Tibial nerve (tissue), 4 donors: ENCODE results near the gene NMT1. TPM values are rescaled to one million over a fixed set of nuclear protein-coding genes. Genes with fewer than 3 reads are reported as not detected.

Experiments used
- DNase-seq, 2 donors: peaks; one replicate each; pipeline ENCODE4 v3.0.0-alpha.2; 2019; ENCODE audit warnings: low spot score in 2 of 2
- H3K27ac ChIP-seq, 4 donors: fragments of 200-600 bp; sonication (generic) in 3 of 4; one replicate each; pipeline ENCODE4 v1.5.1; 2017 to 2019; ENCODE audit warnings: mild to moderate bottlenecking in 1 of 4
- H3K27me3 ChIP-seq, 2 donors: fragments of 200-600 bp; sonication (generic) in 1 of 2; one replicate each; pipeline versions ENCODE4 v1.5.1 to v1.6.0; 2017 to 2019
- H3K36me3 ChIP-seq, 3 donors: fragments of 200-600 bp; sonication (generic); one replicate each; pipeline ENCODE4 v1.5.1; 2018 to 2019
- H3K4me1 ChIP-seq, 4 donors: fragments of 200-600 bp; sonication (generic) in 3 of 4; one replicate each; pipeline ENCODE4 v1.5.1; 2017 to 2019
- H3K4me3 ChIP-seq, 4 donors: fragments of 200-600 bp; sonication (generic) in 3 of 4; one replicate each; pipeline ENCODE4 v1.5.1; 2017 to 2019; ENCODE audit warnings: mild to moderate bottlenecking in 1 of 4, moderate library complexity in 1 of 4
- H3K9me3 ChIP-seq, 4 donors: fragments of 200-600 bp; sonication (generic) in 3 of 4; one replicate each; pipeline ENCODE4 v1.5.1; 2017 to 2019
- EP300 ChIP-seq, 2 donors: sonication (generic); formaldehyde crosslinking; IDR thresholded peaks; one replicate each; pipeline ENCODE4 v1.6.1; 2017; ENCODE audit warnings: antibody characterized with exemption in 2 of 2, mild to moderate bottlenecking in 1 of 2
- POLR2A ChIP-seq, 2 donors: fragments of 450-650 bp; IDR thresholded peaks; one replicate each; pipeline ENCODE4 v1.6.1; 2017; ENCODE audit warnings: antibody characterized with exemption in 2 of 2, mild to moderate bottlenecking in 2 of 2, moderate library complexity in 2 of 2
- WGBS, 2 donors: methylation state at CpG; one replicate each; pipeline ENCODE4 v1.1.5; 2018; 5-methylcytosine and 5-hydroxymethylcytosine counted together
- total RNA-seq, 4 donors: library from RNA; depleted of rRNA; stranded (reverse); fragments of >200 nt; gene quantifications; one replicate each; pipeline ENCODE4 v1.1.0, GENCODE V29; 2016
- TF ChIP-seq, protein P1 (sequence below), 5 experiments: fragments of 200-600 bp in 3 of 5; fragments of 450-650 bp in 2 of 5; sonication (generic) in 3 of 5; IDR thresholded peaks; one replicate each; pipeline ENCODE4 v1.5.1; 2016 to 2019; ENCODE audit warnings: antibody characterized with exemption in 5 of 5, mild to moderate bottlenecking in 3 of 5, moderate library complexity in 2 of 5

NMT1 gene
- total RNA-seq, 4 donors from 2014 or later, result 63.2 to 97.9 (median 80.1) TPM

DNA sequence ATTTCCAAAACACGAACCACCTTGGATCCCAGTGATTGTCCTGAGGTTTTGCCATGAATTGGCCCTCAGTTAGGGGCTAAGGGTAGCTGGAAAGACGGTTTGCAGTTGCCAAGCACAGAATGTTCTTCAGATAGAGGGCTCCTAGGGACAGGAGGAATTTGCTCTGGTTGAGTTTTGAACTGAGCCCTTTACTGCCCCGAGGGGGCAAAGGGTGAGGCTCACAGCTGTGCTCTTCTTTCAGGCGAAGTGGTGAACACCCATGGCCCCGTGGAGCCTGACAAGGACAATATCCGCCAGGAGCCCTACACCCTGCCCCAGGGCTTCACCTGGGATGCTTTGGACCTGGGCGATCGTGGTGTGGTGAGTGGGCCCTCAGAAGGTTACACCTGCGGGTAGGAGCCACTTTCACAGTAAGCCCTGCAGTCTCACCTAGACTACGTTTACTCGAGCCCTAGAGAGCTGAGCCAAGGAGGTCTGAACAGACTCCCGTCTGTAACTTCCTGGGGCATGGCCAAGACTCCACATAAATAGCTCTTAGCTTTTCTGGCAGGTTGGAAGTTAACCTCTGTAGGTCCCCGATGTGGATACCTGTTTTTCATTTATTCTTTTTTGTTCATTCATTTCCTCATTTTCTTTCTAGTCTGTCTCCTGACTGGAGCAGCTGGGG lies 32.5 kb downstream of the NMT1 start:
- peak; percentile 58 to 65 for DNase-seq
- WGBS, 2 donors, result 33 to 40% methylated on average over 13 of the region's 13 CpGs
- TF ChIP-seq, protein P1, sequence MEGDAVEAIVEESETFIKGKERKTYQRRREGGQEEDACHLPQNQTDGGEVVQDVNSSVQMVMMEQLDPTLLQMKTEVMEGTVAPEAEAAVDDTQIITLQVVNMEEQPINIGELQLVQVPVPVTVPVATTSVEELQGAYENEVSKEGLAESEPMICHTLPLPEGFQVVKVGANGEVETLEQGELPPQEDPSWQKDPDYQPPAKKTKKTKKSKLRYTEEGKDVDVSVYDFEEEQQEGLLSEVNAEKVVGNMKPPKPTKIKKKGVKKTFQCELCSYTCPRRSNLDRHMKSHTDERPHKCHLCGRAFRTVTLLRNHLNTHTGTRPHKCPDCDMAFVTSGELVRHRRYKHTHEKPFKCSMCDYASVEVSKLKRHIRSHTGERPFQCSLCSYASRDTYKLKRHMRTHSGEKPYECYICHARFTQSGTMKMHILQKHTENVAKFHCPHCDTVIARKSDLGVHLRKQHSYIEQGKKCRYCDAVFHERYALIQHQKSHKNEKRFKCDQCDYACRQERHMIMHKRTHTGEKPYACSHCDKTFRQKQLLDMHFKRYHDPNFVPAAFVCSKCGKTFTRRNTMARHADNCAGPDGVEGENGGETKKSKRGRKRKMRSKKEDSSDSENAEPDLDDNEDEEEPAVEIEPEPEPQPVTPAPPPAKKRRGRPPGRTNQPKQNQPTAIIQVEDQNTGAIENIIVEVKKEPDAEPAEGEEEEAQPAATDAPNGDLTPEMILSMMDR (IDR thresholded peaks at IDR 0.05), result no peak
- TF ChIP-seq POLR2A (IDR thresholded peaks at IDR 0.05) (no peak), EP300 (IDR thresholded peaks at IDR 0.05) (peak in 1 of 2 donors; percentile 92)
- H3K9me3 ChIP-seq, result no peaks in the 10 kb centered on the region
- peaks cover 0 to 78% (median 39%) of the 10 kb centered on the region in 4 donors for H3K4me1 ChIP-seq
- H3K27me3 ChIP-seq, result no peaks in the 10 kb centered on the region
- peaks cover 2 to 87% (median 31%) of the 10 kb centered on the region in 3 donors for H3K36me3 ChIP-seq
- no peak overlapping the region for H3K4me3 ChIP-seq
- peak overlapping the region; percentile 66 to 95 (median 86) for H3K27ac ChIP-seq

DNA sequence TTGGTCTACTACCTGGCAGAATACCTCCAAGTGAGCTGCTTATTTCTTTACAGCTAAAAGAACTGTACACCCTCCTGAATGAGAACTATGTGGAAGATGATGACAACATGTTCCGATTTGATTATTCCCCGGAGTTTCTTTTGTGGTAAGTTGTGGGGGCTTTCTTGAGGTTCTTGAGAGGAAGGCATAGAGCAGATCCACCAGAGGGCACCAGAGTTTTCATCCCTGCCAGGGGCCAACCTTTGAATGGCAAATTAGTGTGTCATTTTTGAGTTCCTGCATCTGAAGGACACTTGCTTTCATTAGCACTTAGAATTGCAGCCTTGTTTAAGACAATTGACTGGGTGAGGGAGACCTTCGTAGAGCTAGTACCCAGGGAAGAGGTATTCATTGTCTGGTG lies 35.0 kb downstream of the NMT1 start:
- peak overlapping the region in 2 of 4 donors; percentile 91 to 95 for H3K27ac ChIP-seq
- WGBS, 2 donors, result 54 to 68% methylated on average over 3 of the region's 3 CpGs
- TF ChIP-seq, protein P1 (IDR thresholded peaks at IDR 0.05), result peak; percentile 30 to 34 (median 31)
- TF ChIP-seq POLR2A (IDR thresholded peaks at IDR 0.05), result no peak
- no peak for DNase-seq
- no peaks in the 10 kb centered on the region for H3K27me3 ChIP-seq
- no peak overlapping the region for H3K4me3 ChIP-seq
- peaks cover 0 to 83% (median 38%) of the 10 kb centered on the region in 3 donors for H3K36me3 ChIP-seq
- H3K9me3 ChIP-seq, result no peaks in the 10 kb centered on the region
- H3K4me1 ChIP-seq, result peaks cover 0 to 81% (median 41%) of the 10 kb centered on the region in 4 donors

DNA sequence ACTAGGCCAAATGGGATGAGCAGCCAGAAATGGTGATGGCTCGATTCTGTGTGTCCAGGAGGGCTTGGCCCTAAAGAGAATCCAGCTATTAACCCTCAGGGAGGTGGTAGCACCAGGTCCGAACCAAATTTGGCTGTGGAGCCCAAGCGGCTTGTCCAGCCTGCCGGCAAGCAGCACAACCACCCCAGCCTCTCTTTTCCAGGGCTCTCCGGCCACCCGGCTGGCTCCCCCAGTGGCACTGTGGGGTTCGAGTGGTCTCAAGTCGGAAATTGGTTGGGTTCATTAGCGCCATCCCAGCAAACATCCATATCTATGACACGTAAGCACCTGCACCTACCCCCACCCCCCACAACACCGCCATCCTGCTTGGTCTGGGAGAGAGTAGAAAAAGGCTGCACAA lies 35.8 kb downstream of the NMT1 start:
- H3K27me3 ChIP-seq, result no peaks in the 10 kb centered on the region
- WGBS, 2 donors, result 94 to 96% methylated on average over 11 of the region's 11 CpGs

DNA sequence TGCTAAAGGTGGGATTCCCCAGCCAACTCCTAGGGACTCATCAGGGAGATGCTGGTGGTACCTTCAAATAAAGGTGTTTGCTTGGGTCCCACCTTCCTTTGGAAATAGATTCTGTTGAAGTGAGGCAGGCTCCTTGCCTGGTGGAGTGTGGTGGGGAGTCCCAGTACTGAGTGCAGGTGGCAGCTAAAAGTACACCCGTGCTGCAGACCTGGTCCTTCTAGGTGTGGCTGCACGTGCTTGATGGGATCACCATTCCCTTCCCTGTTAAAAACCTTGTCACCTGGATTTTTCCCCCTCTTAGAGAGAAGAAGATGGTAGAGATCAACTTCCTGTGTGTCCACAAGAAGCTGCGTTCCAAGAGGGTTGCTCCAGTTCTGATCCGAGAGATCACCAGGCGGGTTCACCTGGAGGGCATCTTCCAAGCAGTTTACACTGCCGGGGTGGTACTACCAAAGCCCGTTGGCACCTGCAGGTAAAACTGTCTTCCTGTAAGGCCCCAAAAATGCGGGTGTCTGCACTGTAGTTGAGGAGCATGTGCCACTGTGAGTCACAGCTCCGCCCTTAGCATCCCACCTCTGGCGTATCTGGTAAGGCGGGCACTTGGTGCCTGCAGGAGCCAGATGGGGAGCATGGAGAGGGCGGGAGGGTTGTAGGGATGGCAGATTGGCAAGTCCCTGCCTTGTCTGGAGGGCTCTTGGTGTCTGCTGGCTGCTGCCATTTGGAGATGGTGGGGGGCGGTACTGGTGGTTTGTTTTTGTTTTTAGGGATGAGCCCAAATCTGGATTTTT lies 37.2 kb downstream of the NMT1 start:
- no peak for DNase-seq
- H3K9me3 ChIP-seq, result no peaks in the 10 kb centered on the region
- TF ChIP-seq, protein P1 (IDR thresholded peaks at IDR 0.05), result no peak
- no peak for TF ChIP-seq EP300 (IDR thresholded peaks at IDR 0.05)
- no peak for TF ChIP-seq POLR2A (IDR thresholded peaks at IDR 0.05)
- no peaks in the 10 kb centered on the region for H3K27me3 ChIP-seq
- peak overlapping the region; percentile 41 to 95 (median 70) for H3K27ac ChIP-seq
- 81 to 85% methylated on average over 13 of the region's 13 CpGs for WGBS, 2 donors
- peaks cover 0 to 92% (median 55%) of the 10 kb centered on the region in 3 donors for H3K36me3 ChIP-seq
- peaks cover 0 to 80% (median 30%) of the 10 kb centered on the region in 4 donors for H3K4me1 ChIP-seq
- no peak overlapping the region for H3K4me3 ChIP-seq

More for the DNA sequence above, 35.8 kb downstream of the NMT1 start:
- H3K4me1 ChIP-seq, result peaks cover 0 to 81% (median 39%) of the 10 kb centered on the region in 4 donors
- peaks cover 0 to 81% (median 43%) of the 10 kb centered on the region in 3 donors for H3K36me3 ChIP-seq
- H3K27ac ChIP-seq, result peak overlapping the region in 3 of 4 donors; percentile 31 to 95 (median 91)
- no peak for DNase-seq
- H3K4me3 ChIP-seq, result no peak overlapping the region
- H3K9me3 ChIP-seq, result no peaks in the 10 kb centered on the region
- TF ChIP-seq, protein P1 (IDR thresholded peaks at IDR 0.05), result no peak
- no peak for TF ChIP-seq EP300 (IDR thresholded peaks at IDR 0.05)
- TF ChIP-seq POLR2A (IDR thresholded peaks at IDR 0.05), result no peak
